Daoy (cell line): Measurements from ENCODE around the gene SNN. TPM values are rescaled to one million over a fixed set of nuclear protein-coding genes. Genes with fewer than 3 reads are reported as not detected.

Experiments used
- DNase-seq: peaks from one replicate; pipeline ENCODE4 v3.0.0-alpha.2; 2015; ENCODE audit warnings: low read depth
- total RNA-seq: library from RNA; depleted of rRNA; stranded (reverse); fragments of >200 nt; shearing (Covaris generic); gene quantifications from 2 replicates; pipeline ENCODE4 v1.2.3, GENCODE V29; 2014

SNN gene
- total RNA-seq, 1 experiment from 2014 or later, result 3.5 TPM

DNA sequence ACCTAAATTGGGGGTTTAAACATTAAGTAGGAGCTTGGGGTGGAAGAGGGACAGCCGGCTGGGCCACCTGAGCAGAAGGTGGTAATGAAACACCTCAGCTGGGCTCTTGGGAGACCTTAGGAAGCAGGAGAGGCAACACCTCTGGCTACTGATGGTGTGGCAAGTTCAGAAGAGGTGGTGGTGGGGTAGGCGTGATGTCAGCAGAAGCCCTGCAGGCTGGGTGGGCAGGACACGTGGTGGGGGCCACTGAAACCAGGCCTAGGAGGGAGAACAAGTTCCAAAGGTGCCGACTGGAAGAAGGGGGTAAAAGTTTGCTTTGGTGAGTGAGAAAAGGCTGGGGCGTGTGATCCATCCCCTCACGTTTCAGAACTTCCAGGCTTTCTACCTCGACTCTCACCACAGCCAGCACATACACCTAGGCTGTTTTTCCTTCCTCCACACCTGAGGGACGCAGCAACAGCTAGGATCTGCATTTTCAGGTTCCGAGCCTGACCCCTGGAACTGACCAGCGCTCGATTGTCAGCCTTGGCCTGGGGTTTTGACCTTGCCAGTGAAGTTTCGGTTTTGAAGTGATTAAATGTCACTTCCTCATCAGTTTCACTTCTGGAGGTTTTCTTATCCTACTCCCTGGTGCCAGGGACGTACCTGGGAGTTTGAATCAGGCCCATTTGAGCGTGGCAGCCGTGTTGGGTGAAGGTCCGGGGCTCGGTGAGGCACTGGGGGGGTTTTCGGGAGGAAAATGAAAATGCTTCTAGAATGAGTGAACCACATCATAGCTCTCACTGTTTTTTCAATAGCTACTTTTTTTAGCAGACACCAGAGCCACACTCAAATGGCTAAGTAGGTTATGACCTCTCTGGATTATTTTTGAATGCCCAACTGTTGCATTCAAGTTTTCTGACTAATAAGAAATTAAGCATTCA, 10.0 kb downstream of the SNN start:
- DNase-seq, result no peak

DNA sequence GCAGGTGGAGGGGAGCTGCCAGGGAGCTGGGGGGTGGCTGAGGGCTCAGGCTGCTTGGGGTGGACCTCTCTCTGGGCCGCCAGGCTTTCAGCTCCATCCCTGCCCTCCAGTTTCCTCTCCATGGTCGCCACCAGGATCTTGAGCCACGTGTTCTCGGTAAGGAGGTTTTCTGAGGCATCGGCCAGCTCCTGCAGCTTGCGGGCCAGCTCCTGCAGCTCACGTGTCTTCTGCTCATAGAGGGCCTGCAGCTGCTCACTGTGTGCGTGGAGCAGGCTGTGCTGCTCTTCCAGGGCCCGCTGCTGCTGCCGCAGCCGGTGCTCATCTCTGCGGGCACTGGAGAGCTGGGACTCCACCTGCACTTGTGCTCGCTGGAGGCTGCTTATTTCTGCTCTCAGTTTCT, 11.0 kb downstream of the SNN start:
- no peak for DNase-seq

DNA sequence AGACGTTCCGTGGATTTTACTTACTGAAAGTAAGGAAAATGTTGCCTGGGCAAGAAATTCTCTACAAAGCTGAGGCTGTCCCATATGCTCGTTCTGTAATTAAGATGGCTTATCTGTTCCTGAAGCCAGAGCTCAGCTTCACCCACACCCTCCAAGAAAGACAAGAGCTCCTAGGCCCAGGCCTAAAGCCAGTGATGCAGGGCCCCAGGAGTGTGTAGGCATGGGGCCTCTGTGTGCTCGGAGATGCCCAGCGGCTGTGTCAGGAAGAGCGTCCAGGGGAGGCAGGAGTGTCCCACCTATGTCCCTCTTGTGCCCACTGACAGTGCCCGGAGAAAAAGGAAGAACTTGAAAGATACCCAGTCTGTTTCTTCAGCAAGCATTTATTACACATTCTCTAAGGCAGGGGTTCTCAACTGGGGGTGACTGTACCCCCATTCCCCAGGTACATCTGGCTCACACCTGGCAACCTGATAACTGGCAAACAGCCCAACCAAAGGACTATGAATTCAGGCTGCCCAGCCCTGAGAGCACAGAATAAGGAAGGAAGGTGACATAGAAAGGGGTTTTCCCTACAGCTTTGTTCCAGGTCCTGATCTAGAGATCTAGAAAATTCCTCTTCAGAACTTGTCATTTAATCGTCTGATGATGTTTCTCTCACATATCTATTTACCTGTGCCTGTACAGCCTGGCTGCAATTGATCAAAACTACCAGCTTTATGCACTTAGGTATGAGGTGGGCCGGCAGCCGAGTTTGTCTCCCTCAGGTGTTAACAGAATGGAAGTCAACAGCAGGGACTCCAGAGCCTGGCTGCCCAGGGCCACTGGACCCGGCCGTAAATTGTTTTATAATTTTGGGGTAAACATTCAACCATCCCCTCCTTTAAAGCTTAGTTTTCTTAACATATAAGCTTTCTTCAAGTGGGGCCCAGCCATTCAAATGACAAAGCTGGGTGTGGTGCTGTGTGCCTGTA, 12.0 kb downstream of the SNN start:
- DNase-seq, result no peak

DNA sequence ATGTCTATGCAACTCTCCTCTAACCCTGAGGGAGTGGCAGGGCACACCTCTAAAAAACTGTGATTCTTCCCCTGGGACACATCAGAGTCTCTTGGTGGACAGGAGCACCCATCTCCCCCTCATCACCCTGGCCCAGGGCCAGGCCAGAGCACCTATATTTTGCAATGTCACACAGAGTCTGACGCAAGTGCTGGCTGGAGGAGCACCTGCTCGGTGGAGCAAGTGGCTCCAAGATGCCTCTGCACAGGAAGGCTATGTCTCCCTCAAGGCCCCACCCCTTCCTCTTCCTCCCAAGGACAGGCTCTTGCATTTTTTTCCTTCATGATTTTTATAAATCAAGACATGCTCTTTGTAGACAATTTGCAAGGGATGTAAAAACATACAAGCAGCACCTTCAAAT, 13.3 kb downstream of the SNN start:
- no peak for DNase-seq

DNA sequence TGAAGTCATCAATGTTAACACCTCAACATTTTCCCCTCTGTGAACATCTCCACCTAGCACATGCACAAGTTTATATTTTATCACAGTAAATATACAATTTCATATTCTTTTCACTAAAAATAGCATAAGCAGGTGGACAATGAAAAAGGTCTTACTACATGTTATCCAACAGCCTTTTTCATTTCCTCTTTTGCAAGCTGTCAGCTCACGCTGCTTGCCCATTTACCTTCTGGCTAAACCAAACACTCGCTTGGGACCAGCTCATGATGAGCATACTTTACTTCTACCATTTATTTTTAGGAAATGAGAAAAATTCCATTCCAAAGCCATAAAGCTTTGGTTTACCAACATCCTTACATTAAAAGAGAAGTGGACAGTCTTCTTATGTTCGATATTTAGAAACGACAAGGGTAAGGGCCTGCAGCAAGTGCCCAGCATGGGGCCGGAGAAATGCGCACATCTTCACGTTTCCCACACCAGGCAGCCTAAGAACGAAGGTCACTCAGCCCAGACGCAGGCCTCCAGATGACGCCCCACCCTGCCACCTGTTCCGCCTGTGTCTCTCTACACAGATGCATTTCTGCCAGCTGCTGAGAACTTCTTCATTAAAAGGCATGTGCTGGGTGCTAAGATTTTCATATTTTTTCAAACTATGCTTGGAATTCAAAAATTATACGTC, 13.9 kb downstream of the SNN start:
- DNase-seq, result no peak

DNA sequence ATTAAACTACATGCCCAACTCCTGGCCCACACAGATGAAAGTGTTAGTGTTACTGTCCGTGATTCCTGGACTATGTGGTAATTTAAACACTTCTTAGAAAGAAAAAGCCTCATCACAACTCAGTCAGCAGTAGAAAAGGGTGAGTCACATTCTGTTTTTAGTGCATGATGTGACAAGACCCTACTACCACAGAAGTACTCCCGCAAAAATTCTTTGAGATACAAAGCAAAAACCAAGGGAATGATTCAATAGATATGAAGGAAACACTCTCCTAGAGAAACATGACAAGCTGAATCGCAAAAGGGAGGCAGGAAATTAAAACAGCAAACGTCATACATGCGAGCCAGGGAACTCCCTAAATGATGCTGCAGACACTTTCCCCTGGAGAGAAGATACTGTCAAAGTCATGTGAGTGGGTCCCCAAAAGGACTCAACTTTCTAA, 14.4 kb downstream of the SNN start:
- DNase-seq, result peak; percentile 31

DNA sequence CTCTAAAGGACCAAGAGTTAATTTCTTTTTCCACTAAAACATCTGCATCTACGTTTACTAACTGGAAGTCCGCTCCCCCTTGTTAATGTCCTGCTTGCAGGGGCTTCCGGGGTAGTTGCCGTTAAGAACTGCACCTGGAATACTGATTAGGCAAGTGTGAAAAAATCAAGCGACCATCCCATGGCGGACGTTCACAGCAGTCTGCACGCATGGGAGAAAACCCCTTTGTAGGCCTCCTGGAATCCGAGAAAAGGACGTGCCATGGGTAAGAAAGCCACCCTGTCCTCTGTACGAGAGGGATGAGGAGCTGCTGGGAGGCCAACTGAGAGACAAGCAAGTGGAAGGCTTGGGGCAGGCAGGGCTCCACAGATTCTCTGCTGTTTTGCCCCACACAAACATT, 14.9 kb downstream of the SNN start:
- DNase-seq, result no peak

DNA sequence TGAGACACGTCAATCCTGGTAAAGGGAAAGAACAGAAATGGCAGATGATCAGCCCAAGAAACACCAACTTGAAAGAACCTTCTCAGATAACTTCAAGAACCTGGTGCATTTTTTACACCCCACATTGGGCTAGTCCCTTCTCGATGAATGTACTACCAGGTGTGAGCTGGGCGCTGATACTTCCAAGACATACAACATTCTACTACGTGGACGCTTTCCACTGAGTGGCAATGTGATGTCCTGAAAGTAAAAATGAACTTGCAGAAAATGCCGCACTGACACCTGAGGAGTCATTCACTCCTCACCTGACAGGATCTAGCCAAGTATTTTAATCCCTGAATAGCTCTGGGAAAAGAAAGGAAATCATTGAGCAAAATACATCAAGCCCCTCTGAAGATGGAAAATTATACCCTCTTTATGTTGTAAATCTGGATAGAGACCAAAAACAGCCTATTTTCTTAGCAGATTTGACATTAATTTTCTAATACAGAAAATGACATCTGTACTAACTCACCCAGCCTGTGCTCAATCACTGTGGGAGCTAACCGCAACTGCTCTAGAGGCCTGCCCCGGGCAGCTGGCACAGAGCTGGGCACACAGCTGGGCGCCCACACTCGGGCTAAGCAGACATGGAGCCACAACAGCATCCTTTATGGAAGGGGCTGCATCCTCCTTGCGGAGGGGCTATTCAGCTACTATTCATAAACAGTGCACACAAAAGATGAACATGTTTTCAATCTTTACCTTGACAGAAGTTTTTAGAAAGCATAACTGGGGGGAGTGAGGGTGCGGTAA, 16.2 kb downstream of the SNN start:
- no peak for DNase-seq

DNA sequence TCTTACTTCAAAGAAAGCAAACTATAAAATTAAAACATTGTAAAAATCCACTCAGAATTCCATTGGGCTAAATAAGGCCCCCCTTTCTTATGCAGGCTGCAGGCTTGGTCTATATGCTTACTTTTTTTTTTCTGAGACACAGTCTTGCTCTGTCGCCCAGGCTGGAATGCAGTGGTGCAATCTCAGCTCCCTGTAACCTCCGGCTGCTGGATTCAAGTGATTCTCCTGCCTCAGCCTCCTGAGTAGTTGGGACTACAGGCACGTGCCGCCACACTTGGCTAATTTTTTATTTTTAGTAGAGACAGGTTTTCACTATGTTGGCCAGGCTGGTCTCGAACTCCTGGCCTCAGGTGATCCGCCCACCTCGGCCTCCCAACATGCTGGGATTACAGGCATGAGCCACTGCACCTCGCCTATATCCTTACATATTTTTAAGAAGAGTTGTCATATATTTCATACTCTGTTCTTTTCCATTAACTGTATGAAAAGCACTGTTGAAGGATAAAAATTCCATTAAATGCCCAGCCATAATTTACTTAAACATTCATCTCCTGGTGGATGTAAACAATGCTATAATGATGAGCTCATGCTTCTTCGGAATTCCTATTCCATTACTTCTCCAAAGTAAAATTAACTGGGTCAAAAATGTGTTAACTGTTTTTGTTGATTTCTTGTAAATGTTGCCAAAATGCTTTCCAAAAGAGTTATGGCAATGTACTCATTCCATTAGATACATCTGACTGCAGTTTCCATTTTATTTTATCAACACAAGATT, 17.8 kb downstream of the SNN start:
- DNase-seq, result no peak

DNA sequence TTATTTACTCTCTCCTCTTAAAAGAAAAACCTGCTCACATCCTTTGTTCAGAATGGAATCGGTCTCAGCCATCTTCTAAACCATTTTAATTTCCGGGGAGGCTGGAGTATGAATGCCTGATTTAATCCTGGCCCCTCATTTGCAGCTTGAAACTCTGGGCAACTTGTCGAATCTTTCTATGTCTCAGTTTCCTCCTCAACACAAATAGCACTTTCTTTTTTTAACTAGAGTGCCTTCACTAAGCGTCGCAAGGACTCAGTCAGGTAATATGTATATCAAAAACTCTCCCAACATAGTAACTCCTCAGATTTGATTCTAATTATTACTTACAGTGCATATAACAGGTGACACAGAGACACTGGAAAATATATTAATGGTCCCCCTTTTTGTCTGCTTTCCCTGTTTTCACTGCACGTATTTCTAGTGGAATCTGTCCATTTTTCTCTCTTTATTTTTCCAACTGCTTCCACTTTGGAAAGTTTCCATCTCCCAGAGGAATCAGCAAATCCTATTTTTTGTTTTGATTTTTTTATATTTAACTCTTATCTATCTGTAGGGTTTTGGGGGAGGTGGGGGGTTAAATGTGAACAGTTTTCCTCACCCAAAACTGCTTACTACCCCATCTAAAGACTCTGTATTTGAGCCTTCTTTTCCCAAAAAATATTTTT, 18.6 kb downstream of the SNN start:
- no peak for DNase-seq

DNA sequence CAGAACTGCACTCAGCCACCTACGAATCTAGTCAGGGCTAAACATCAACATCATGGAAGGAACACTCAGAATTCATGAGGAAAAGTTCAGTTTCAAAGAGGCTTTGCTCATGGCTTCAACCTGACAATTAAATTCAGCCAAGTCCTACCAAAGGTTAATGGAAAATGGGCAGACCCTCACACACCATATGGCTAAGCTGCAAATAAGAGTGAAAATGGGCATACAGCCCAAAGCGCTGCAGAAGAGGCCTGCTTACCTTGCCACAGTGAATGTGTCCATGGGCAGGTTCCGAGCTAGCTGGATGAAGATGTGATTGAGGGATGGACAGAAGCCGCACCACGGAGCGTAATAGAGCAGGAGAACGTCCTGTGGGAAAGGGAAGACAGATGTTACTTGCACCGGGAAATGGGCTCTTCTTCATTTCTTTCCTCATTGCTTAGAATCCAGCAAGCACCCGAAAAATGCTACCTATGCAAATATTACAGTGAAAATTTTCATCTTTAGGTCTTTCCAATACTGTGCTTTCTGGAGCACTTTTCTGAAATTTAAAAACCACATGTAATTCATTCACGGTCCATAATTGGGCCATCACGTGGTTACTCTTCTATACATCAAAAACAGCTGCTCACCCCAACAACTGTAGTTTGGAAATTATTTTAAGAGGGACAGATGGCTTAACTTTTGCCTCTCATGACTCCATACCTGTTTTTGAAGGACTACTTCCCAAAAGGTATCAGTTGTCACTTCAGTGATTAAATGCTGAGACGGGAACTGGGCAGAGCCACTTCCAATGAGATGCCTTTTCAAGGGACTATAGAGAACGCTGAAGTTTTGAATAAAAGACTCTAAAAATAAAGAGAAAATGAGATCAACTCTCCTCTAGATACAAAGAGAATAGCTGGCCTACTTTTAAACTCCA, 19.6 kb downstream of the SNN start:
- DNase-seq, result no peak

DNA sequence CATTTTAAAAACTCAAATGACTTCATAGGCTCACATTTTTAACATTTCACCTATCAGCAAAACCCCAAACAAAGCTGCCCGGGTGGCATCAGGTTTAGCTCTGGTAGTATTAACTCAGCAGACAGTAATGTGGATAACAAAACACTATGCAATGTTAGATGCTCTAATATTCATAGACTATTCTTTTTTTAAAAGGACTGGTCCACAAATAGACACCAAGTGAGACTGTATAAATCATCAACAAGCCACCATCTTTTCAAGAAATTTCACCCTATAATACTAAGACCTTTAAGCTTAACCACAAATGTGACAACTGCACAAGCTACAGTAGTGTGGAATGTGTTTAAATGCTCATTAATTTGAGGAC, 20.2 kb downstream of the SNN start:
- DNase-seq, result no peak

DNA sequence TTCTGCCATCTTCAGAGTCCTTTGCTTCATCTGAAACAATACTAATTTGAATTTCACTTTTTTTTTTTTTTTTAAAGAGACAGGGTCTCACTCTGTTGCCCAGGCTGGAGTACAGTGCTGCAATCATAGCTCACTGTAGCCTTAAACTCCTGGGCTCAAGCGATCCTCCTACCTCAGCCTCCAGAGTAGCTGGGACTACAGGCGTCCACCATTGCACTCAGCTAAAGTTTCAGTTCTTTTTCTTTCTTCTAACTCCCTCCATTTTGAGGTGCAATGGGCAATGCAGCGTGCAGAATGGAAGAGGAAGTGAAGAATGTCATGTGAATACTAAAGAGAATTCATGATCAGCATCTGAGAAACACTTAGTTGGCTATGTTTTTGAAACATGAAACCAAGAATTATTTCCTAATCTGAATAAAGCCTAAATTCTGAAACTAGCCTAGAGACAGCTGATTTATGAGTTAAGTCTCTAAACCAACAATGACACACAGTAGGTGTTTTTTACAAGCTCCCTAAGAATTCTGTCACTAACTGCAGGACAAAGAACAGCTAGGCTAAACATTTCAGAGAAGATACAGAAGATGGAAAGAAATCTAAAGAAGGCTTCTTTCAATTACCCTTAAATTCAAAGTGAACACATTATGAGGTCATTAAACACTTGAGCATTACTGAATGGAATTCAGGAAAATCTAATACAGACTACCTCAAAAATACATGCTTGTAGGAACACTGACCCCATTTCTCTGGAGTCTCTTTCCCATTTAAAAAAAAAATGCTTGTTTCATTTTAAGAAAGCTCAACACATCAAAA, 21.0 kb downstream of the SNN start:
- DNase-seq, result no peak

DNA sequence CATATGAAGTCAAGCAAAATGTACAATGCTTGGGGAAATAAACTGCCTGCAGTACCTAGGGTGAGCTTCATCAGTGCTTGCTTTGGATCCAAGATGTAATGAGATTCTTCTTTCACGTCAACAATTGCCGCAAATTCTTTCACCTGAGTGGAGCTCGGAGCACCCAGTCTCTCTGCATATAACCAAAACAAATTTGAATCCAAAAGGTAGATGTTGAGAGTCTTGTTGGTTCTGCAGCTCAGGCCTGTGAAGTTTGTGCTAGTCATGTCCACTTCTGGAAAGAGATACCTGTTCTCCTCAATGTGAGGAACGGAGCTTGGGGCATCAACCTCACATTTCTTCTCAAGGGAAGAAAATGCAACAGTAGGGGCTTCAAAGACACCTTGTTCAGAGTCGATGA, 23.0 kb downstream of the SNN start:
- no peak for DNase-seq

DNA sequence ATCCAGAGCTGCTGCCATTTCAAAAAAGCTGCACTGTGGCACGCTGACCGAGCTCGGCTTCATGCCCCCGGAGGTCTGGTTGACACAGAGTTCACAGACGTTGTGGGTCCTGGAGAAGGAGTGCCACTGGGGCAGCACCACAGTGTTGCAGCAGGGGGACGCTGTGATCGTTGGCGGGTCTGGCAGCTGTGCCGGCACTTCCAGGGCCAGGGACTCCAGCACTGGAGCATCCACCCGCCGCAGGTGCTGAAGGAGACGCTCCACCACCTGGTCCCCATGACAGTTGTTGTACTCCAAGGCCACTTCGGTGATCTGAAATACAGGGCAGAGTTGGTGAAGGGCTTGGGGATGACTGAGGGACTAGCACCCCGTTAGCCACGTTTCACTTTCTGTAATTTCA, 23.5 kb downstream of the SNN start:
- no peak for DNase-seq

DNA sequence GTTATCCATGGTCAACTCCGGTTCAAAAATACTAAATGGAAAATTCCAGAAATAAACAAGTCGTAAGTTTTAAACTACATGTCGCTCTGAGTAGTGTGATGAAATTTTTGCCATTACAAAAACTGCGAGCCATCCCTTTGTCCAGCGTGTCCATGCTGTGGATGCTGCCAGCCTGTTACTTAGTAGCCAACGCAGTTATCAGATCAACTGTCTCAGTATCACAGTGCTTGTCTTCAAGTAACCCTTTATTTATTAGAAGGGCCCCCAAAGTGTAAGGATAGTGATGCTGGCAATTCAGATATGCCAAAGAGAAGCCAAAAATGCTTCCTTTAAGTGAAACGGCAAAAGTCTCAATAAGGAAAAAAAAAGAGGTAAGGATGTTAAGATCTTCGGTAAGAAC, 23.9 kb downstream of the SNN start:
- no peak for DNase-seq

DNA sequence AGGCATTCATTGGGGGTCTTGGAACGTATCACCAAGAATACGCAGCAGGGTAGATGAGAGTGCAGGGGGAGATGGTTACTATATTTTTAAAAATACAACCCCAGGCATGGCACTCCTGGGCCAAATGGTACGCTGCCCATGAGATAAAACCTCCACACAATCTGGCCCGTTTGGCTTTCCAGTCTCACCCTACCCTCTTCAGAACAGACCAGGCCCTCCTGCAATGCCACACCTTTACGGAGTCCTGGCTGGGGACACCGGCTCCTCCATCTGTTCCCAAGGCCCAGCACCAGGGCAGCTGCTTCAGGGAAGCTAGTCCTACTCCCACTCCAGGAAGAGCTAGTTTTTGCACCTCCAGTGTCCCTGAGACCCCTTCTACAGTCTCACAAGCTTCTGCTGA, 24.4 kb downstream of the SNN start:
- DNase-seq, result no peak
